NCI-H2029 (cell line): ENCODE results near the gene ABL1.

ENCODE experiments used
- DNase-seq: peaks from one replicate; lab custom pipeline; 2025; lab: John Stamatoyannopoulos, UW

ABL1 gene

DNA sequence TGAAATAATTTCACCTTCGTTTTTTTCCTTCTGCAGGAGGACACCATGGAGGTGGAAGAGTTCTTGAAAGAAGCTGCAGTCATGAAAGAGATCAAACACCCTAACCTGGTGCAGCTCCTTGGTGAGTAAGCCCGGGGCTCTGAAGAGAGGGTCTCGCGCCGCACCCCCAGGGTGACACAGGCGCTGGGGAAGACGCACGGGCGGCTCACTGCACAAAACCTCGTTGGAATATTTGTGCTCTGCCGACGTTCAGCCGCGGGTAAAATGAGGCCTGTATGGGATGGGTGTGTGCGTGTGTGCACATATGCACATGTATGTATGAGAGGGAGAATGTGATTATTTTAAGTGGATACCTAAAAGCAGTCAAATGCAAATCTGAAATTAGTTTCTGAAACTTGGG is 37.0 kb downstream of the ABL1 start:
- DNase-seq, result no peak

DNA sequence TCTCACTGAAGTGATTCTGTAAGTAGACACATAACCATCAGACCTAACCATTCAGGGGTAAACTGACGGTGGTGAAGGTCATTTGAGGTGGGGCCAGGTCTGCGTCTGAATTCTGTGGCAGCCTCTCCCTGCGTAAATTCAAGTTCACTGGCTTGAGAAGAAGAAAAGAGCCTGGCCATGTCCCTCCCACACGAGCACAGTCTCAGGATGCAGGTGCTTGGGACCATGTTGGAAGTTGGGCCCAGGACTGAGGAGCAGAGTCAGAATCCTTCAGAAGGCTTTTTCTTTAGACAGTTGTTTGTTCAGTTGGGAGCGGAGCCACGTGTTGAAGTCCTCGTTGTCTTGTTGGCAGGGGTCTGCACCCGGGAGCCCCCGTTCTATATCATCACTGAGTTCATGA is 37.5 kb downstream of the ABL1 start:
- DNase-seq, result no peak

DNA sequence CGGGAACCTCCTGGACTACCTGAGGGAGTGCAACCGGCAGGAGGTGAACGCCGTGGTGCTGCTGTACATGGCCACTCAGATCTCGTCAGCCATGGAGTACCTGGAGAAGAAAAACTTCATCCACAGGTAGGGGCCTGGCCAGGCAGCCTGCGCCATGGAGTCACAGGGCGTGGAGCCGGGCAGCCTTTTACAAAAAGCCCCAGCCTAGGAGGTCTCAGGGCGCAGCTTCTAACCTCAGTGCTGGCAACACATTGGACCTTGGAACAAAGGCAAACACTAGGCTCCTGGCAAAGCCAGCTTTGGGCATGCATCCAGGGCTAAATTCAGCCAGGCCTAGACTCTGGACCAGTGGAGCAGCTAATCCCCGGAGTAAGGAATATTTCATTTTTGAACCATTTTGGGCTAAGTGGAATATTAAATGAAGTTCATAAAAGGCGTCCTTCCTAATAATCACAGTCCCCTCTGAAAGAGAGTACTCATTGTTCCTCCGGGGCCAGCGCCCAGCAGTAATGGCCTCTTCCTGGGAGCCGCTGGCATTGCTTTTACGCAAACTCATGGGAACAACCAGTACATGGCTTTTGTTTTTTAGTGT is 38.0 kb downstream of the ABL1 start:
- DNase-seq, result no peak

DNA sequence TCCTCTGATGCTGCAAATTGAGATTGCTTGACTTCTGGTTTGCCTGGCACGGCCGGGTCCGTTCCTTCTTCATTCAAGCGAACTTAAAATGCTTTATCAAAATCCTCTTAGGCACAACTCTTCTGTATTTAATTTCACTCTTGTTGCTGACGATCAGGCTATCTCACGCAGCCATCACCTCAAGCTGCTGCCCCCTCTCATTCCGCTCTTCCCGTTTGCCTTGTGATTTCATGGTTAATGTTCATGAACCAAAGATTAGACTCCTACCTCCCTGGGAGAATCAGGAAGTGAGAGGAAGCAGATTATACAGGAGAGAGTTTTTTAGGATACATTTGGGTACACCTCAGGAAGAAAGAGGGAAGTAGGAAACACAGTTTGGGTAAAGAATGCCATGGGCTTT is 38.9 kb downstream of the ABL1 start:
- no peak for DNase-seq

DNA sequence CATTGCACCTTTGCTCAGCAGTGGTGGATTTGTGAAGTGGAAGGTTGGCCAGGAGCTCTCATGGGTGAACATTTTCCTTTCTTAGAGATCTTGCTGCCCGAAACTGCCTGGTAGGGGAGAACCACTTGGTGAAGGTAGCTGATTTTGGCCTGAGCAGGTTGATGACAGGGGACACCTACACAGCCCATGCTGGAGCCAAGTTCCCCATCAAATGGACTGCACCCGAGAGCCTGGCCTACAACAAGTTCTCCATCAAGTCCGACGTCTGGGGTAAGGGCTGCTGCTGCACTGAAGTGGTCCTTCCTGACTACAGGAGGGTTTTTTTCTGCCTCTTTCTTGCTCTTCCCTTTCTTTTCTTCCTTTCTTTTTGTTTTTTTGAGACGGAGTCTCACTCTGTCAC is 39.7 kb downstream of the ABL1 start:
- no peak for DNase-seq

DNA sequence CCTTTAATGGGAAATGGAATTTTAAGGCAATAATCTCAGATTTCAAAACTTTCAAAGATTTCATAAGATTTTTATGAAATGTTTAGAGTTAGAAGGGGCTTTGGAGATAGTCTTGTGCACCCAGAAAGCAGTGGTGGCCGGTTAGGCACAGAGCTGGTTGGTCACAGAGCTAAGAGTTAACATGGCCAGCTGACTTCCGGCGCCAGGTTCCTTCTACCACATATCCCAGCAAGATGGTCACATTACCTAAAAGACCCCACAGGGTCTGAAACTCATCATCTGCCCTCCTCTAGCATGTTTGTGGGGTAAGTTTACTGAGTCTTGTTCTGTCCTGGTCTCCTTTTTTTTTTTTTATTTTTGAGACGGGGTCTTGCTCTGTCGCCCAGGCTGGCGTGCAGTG is 42.2 kb downstream of the ABL1 start:
- no peak for DNase-seq

DNA sequence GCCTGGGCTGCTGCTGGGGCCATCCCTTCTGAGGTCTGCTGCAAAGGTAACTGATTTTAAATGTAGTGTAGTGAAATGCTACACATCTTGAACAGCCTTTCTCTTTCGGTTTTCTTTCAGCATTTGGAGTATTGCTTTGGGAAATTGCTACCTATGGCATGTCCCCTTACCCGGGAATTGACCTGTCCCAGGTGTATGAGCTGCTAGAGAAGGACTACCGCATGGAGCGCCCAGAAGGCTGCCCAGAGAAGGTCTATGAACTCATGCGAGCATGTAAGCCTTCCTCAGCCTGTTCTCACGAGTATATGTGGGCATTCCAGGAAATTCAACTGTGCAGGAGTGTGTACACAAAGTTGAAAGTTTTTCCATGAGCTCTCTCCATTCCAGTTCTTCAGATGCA is 43.2 kb downstream of the ABL1 start:
- DNase-seq, result no peak

DNA sequence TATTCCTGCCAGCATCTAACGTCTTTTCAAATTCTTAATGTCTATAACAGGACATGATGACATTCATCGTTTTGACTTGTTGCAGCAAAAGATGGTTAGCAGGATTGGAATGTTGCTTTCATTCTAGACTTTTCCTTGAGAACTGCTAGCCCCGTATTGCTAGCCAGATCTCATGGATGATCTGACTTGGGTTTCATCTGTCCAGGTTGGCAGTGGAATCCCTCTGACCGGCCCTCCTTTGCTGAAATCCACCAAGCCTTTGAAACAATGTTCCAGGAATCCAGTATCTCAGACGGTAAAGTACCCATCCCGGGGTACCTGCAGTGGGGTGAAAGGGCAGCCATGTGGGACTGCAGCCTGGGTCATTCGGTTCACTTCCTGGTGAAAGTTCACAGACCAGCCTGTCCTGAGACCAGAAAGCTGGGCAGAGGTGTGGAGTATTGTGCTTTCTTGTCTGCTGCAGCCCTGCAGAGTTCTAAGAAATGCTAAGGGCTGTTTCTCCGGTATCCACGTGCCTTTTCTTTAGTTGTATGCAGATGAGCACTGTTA is 44.9 kb downstream of the ABL1 start:
- DNase-seq, result no peak

DNA sequence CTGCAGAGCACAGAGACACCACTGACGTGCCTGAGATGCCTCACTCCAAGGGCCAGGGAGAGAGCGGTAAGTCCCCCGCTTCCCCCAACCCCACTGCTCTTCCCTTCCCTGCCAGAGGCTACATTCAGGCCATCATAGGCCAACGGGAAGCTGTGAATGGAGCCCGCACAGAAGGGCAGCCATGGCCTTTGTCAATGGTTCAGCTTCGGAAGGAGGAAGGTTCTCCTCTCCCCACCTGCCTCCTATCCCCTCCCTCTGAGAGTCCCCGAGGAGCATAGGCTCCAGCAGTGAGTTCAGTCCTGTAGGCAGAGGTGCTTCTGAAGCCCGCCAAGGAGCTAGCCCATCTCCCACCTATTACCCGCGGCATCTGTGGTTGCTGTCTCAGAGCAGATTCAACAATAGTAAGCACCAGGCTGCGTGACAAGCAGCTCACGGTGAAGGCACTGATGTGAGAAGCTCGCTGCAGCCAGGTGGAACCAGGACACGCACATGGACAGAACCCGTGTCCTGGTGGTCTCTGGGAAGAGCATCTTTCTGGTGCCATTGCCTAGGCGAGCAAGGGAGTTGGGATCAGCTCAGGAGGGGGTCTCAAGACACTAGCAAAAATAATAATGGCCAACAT is 45.7 kb downstream of the ABL1 start:
- no peak for DNase-seq

DNA sequence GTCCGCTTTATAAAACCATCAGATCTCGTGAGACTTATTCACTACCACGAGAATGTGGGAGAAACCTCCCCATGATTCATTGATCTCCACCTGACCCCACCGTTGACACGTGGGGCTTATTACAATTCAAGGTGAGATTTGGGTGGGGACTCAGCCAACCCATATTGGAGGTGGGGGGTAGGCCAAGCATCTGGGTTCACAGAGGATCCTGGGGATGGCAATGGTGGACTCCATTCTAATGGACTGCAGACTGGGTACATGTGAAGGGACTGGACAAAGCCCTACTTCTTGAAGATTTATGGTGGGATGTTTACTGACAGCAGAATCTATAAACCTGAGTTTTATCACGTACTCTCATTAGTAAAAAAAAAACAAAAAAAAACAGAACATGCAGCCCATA is 46.5 kb downstream of the ABL1 start:
- DNase-seq, result no peak

DNA sequence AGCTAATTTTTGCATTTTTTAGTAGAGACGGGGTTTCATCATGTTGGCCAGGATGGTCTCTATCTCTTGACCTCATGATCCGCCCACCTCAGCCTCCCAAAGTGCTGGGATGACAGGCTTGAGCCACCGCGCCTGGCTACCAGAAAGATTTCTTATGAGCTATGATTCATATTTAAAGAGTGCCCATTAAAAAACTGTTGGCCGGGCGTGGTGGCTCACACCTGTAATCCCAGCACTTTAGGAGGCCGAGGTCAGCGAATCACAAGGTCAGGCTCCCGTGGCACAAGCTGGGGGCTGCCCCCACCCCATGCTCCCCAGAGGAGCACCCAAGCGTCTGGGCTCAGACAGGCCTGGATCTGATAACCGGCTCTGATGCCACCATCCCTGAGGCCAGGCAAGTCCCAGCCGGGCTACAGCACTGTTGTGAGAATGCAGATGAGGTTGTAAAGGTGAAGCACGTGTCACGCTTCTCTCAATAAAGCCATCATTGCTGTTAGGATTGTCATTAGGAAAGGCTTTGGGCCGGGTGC is 47.7 kb downstream of the ABL1 start:
- DNase-seq, result no peak

DNA sequence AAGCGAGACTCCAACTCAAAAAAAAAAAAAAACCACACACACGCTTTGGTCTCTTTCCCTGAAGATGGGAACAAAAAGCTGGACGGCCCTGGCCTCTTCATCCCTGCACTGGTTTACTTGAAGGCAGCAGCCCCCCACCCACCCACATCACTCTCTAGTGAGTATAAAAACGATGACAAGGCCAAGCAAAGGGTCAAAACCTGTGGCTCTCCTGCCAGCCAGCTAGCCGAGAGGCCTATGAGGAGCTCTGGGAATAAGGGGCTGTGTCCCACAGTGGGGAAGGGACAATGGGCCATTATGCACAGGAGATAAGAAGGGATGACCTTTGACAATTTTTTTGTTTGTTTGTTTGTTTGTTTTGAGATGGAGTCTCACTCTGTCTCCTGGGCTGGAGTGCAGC is 48.4 kb downstream of the ABL1 start:
- DNase-seq, result no peak

DNA sequence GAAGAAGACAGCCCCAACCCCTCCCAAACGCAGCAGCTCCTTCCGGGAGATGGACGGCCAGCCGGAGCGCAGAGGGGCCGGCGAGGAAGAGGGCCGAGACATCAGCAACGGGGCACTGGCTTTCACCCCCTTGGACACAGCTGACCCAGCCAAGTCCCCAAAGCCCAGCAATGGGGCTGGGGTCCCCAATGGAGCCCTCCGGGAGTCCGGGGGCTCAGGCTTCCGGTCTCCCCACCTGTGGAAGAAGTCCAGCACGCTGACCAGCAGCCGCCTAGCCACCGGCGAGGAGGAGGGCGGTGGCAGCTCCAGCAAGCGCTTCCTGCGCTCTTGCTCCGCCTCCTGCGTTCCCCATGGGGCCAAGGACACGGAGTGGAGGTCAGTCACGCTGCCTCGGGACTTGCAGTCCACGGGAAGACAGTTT is 49.1 kb downstream of the ABL1 start:
- no peak for DNase-seq

DNA sequence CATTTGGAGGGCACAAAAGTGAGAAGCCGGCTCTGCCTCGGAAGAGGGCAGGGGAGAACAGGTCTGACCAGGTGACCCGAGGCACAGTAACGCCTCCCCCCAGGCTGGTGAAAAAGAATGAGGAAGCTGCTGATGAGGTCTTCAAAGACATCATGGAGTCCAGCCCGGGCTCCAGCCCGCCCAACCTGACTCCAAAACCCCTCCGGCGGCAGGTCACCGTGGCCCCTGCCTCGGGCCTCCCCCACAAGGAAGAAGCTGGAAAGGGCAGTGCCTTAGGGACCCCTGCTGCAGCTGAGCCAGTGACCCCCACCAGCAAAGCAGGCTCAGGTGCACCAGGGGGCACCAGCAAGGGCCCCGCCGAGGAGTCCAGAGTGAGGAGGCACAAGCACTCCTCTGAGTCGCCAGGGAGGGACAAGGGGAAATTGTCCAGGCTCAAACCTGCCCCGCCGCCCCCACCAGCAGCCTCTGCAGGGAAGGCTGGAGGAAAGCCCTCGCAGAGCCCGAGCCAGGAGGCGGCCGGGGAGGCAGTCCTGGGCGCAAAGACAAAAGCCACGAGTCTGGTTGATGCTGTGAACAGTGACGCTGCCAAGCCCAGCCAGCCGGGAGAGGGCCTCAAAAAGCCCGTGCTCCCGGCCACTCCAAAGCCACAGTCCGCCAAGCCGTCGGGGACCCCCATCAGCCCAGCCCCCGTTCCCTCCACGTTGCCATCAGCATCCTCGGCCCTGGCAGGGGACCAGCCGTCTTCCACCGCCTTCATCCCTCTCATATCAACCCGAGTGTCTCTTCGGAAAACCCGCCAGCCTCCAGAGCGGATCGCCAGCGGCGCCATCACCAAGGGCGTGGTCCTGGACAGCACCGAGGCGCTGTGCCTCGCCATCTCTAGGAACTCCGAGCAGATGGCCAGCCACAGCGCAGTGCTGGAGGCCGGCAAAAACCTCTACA is 49.8 kb downstream of the ABL1 start:
- no peak for DNase-seq

DNA sequence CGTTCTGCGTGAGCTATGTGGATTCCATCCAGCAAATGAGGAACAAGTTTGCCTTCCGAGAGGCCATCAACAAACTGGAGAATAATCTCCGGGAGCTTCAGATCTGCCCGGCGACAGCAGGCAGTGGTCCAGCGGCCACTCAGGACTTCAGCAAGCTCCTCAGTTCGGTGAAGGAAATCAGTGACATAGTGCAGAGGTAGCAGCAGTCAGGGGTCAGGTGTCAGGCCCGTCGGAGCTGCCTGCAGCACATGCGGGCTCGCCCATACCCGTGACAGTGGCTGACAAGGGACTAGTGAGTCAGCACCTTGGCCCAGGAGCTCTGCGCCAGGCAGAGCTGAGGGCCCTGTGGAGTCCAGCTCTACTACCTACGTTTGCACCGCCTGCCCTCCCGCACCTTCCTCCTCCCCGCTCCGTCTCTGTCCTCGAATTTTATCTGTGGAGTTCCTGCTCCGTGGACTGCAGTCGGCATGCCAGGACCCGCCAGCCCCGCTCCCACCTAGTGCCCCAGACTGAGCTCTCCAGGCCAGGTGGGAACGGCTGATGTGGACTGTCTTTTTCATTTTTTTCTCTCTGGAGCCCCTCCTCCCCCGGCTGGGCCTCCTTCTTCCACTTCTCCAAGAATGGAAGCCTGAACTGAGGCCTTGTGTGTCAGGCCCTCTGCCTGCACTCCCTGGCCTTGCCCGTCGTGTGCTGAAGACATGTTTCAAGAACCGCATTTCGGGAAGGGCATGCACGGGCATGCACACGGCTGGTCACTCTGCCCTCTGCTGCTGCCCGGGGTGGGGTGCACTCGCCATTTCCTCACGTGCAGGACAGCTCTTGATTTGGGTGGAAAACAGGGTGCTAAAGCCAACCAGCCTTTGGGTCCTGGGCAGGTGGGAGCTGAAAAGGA is 50.7 kb downstream of the ABL1 start:
- DNase-seq, result no peak

DNA sequence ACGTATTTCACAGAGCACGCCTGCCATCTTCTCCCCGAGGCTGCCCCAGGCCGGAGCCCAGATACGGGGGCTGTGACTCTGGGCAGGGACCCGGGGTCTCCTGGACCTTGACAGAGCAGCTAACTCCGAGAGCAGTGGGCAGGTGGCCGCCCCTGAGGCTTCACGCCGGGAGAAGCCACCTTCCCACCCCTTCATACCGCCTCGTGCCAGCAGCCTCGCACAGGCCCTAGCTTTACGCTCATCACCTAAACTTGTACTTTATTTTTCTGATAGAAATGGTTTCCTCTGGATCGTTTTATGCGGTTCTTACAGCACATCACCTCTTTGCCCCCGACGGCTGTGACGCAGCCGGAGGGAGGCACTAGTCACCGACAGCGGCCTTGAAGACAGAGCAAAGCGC is 51.9 kb downstream of the ABL1 start:
- DNase-seq, result no peak

DNA sequence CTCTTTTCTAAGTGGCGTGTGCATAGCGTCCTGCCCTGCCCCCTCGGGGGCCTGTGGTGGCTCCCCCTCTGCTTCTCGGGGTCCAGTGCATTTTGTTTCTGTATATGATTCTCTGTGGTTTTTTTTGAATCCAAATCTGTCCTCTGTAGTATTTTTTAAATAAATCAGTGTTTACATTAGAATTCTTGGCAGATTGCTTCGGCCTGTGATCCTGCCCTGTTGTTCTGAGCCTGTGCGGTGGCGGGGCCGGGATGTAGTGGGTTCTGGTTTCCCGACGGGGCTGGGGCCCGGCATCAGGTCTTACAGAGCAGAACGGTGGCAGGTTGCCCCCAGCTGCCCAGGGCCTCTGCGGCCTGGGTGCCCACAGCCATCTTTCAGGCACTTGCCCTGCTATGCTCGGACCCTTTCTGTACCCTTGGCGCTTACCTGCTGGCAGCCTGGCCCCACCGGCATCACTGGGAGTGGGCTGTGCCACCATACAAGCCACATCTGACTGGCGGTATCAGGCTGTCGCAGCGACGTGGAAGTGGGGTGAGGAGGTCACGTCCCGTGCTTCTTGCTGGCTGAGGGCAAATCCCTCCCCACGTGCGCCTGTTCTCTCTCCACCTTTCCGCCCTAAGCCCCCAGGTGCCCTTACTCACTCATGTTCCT is 52.6 kb downstream of the ABL1 start:
- no peak for DNase-seq

DNA sequence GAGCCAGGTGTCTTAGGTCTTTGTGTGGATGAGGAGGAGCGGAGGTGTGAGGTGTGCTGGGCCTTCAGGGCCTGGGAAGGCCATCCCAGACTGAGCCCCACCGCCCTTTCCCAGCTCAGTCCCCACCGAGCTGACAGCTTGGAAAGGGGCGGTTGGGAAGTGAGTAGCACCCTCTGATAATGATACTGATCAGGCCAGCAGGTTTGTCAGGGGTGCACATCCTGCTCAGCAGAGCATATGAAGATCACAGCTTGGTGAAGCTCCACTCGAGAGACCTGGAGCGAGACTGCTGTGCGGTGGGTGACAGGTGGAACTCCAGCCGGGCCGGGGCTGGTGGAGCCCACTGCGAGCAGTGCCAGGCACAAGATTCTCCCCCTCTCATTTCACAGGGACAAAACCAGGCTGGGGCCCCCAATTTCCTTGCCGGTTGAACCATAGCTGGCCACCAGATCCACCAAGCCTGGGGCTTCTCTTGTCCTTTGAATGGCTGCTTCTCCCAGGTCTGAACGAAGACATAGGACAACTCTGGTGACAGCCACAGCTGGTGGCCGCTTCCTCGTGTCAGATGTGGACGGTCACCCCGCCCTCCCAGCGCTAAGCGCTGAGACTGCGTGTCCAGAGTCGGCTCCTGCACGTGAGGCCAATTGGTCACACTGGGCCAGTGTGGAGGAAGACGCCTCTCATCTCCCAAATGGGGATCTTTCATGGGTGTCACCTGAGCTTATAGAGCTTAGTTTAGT is 53.3 kb downstream of the ABL1 start:
- DNase-seq, result no peak

DNA sequence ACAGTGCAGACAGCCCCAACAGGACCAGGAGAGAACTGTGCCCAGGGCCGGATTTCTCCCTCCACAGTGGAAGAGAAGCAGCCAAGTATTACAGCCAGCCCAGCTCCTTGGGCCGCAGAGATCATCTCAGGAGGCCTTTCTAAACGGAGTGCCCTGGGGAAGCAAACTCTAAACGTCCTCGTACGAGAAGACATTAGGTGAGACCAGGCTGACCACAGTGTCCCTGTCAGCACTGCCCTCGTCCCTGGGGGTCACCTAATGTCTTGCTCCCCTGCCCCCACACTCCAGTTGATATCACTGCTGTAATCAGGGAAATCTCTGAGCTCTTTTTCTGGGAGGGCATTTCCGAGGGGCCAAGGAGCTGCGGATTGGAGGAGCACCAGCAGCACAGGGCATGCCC is 55.1 kb downstream of the ABL1 start:
- DNase-seq, result no peak
